ENCODE measurements around the gene LEMD1.
"Not testable (repeated sequence)": the region's sequence is repeated elsewhere in the genome, so short reads cannot be mapped to it uniquely, and the experiment has no call there.

The LEMD1 gene

GRCh38 chr1:205424901-205425600, 3.2 kb upstream of the LEMD1 start:
- Mint-ChIP-seq H3K27ac (no peak overlapping the region), H3K4me1 (peaks cover 2% of the 10 kb centered on the region), H3K9me3 (no peaks in the 10 kb centered on the region), H3K27me3 (peaks cover 15% of the 10 kb centered on the region), H3K4me3 (no peak overlapping the region), H3K36me3 (ENCODE audit: low read depth) (no peaks in the 10 kb centered on the region)
- ATAC-seq: no peak
- DNase-seq: no peak

GRCh38 chr1:205423814-205424399, 2.1 kb upstream of the LEMD1 start:
- no peak overlapping the region for H3K4me3 Mint-ChIP-seq
- H3K27me3 Mint-ChIP-seq: peaks cover 15% of the 10 kb centered on the region
- no peaks in the 10 kb centered on the region for H3K36me3 Mint-ChIP-seq (ENCODE audit: low read depth)
- no peak overlapping the region for H3K27ac Mint-ChIP-seq
- H3K9me3 Mint-ChIP-seq: no peaks in the 10 kb centered on the region
- DNase-seq: no peak
- ATAC-seq: no peak
- H3K4me1 Mint-ChIP-seq: no peaks in the 10 kb centered on the region

- no peak overlapping the region for H3K4me3 Mint-ChIP-seq
- no peaks in the 10 kb centered on the region for H3K36me3 Mint-ChIP-seq (ENCODE audit: low read depth)
- peaks cover 12% of the 10 kb centered on the region for H3K27me3 Mint-ChIP-seq
Measured at GRCh38 chr1:205422993-205423642, 1.3 kb upstream of the LEMD1 start.

GRCh38 chr1:205420938-205421337, 918 bp downstream of the LEMD1 start:
- Mint-ChIP-seq H3K4me1 (no peaks in the 10 kb centered on the region), H3K27me3 (peaks cover 12% of the 10 kb centered on the region), H3K27ac (no peak overlapping the region), H3K9me3 (no peaks in the 10 kb centered on the region), H3K36me3 (ENCODE audit: low read depth) (no peaks in the 10 kb centered on the region), H3K4me3 (no peak overlapping the region)
- no peak for ATAC-seq
- no peak for DNase-seq

More at GRCh38 chr1:205422993-205423642, 1.3 kb upstream of the LEMD1 start:
- DNase-seq (no peak), ATAC-seq (no peak)
- no peaks in the 10 kb centered on the region for H3K4me1 Mint-ChIP-seq
- no peaks in the 10 kb centered on the region for H3K9me3 Mint-ChIP-seq
- H3K27ac Mint-ChIP-seq: no peak overlapping the region

GRCh38 chr1:205417870-205418635, 3.8 kb downstream of the LEMD1 start:
- no peak for DNase-seq
- H3K27me3 Mint-ChIP-seq: peaks cover 4% of the 10 kb centered on the region
- H3K4me1 Mint-ChIP-seq: no peaks in the 10 kb centered on the region
- H3K9me3 Mint-ChIP-seq: no peaks in the 10 kb centered on the region
- no peak overlapping the region for H3K27ac Mint-ChIP-seq
- no peak overlapping the region for H3K4me3 Mint-ChIP-seq
- H3K36me3 Mint-ChIP-seq (ENCODE audit: low read depth): no peaks in the 10 kb centered on the region
- no peak for ATAC-seq

- no peaks in the 10 kb centered on the region for H3K9me3 Mint-ChIP-seq
- H3K4me1 Mint-ChIP-seq: no peaks in the 10 kb centered on the region
- H3K27me3 Mint-ChIP-seq: no peaks in the 10 kb centered on the region
- H3K36me3 Mint-ChIP-seq (ENCODE audit: low read depth): no peaks in the 10 kb centered on the region
- no peak overlapping the region for H3K27ac Mint-ChIP-seq
- ATAC-seq (no peak), DNase-seq (no peak)
- no peak overlapping the region for H3K4me3 Mint-ChIP-seq
Measured at GRCh38 chr1:205416322-205416721, 5.5 kb downstream of the LEMD1 start.

GRCh38 chr1:205410581-205411298, 11.1 kb downstream of the LEMD1 start:
- H3K36me3 Mint-ChIP-seq (ENCODE audit: low read depth): no peaks in the 10 kb centered on the region
- DNase-seq (no peak), ATAC-seq (no peak)
- H3K27me3 Mint-ChIP-seq: no peaks in the 10 kb centered on the region
- peaks cover 5% of the 10 kb centered on the region for H3K4me1 Mint-ChIP-seq
- H3K27ac Mint-ChIP-seq: no peak overlapping the region
- H3K9me3 Mint-ChIP-seq: no peaks in the 10 kb centered on the region
- no peak overlapping the region for H3K4me3 Mint-ChIP-seq

GRCh38 chr1:205407970-205408369, 13.9 kb downstream of the LEMD1 start:
- no peak overlapping the region for H3K4me3 Mint-ChIP-seq
- H3K9me3 Mint-ChIP-seq: no peaks in the 10 kb centered on the region
- ATAC-seq (no peak), DNase-seq (no peak)
- no peak overlapping the region for H3K27ac Mint-ChIP-seq
- peaks cover 5% of the 10 kb centered on the region for H3K4me1 Mint-ChIP-seq
- peaks cover 1% of the 10 kb centered on the region for H3K27me3 Mint-ChIP-seq
- H3K36me3 Mint-ChIP-seq (ENCODE audit: low read depth): peaks cover 2% of the 10 kb centered on the region

GRCh38 chr1:205406252-205406651, 15.6 kb downstream of the LEMD1 start:
- H3K4me3 Mint-ChIP-seq; ATAC-seq; H3K4me1 Mint-ChIP-seq; H3K27me3 Mint-ChIP-seq; DNase-seq; H3K9me3 Mint-ChIP-seq; H3K36me3 Mint-ChIP-seq (ENCODE audit: low read depth); H3K27ac Mint-ChIP-seq: not testable (repeated sequence)

- H3K27me3 Mint-ChIP-seq; H3K27ac Mint-ChIP-seq; DNase-seq; H3K36me3 Mint-ChIP-seq (ENCODE audit: low read depth); H3K9me3 Mint-ChIP-seq; ATAC-seq; H3K4me3 Mint-ChIP-seq; H3K4me1 Mint-ChIP-seq: not testable (repeated sequence)
Measured at GRCh38 chr1:205404484-205404883, 17.4 kb downstream of the LEMD1 start.

- ATAC-seq: no peak
- DNase-seq: no peak
- Mint-ChIP-seq H3K27ac (no peak overlapping the region), H3K27me3 (peaks cover 15% of the 10 kb centered on the region), H3K9me3 (no peaks in the 10 kb centered on the region), H3K4me1 (no peaks in the 10 kb centered on the region), H3K4me3 (no peak overlapping the region), H3K36me3 (ENCODE audit: low read depth) (no peaks in the 10 kb centered on the region)
Measured at GRCh38 chr1:205398586-205398985, 23.3 kb downstream of the LEMD1 start.

GRCh38 chr1:205396967-205397616, 24.8 kb downstream of the LEMD1 start:
- no peaks in the 10 kb centered on the region for H3K36me3 Mint-ChIP-seq (ENCODE audit: low read depth)
- H3K4me3 Mint-ChIP-seq: no peak overlapping the region
- H3K9me3 Mint-ChIP-seq: no peaks in the 10 kb centered on the region
- no peak overlapping the region for H3K27ac Mint-ChIP-seq
- ATAC-seq: peak; percentile 40
- peaks cover 21% of the 10 kb centered on the region for H3K27me3 Mint-ChIP-seq
- DNase-seq: peak; percentile 7
- H3K4me1 Mint-ChIP-seq: no peaks in the 10 kb centered on the region

GRCh38 chr1:205395616-205396015, 26.2 kb downstream of the LEMD1 start:
- no peaks in the 10 kb centered on the region for H3K36me3 Mint-ChIP-seq (ENCODE audit: low read depth)
- H3K4me3 Mint-ChIP-seq: no peak overlapping the region
- H3K4me1 Mint-ChIP-seq: no peaks in the 10 kb centered on the region
- H3K9me3 Mint-ChIP-seq: no peaks in the 10 kb centered on the region
- peaks cover 24% of the 10 kb centered on the region for H3K27me3 Mint-ChIP-seq
- no peak for DNase-seq
- H3K27ac Mint-ChIP-seq: no peak overlapping the region
- ATAC-seq: no peak

- H3K9me3 Mint-ChIP-seq: no peaks in the 10 kb centered on the region
- DNase-seq: no peak
- no peak overlapping the region for H3K27ac Mint-ChIP-seq
- H3K4me1 Mint-ChIP-seq: no peaks in the 10 kb centered on the region
- ATAC-seq: no peak
- H3K27me3 Mint-ChIP-seq: peaks cover 32% of the 10 kb centered on the region
- no peaks in the 10 kb centered on the region for H3K36me3 Mint-ChIP-seq (ENCODE audit: low read depth)
- no peak overlapping the region for H3K4me3 Mint-ChIP-seq
Measured at GRCh38 chr1:205392650-205393049, 29.2 kb downstream of the LEMD1 start.

Data from activated naive CD8-positive, alpha-beta T cell treated with anti-CD3 and anti-CD28 coated beads, Interleukin-2, amount 50 U/mL, for 24 hours (primary cell).